Liver (tissue), 9 donors: ENCODE results near the gene CUX1. TPM values are rescaled to one million over a fixed set of nuclear protein-coding genes. Genes with fewer than 3 reads are reported as not detected.

Experiments
- DNase-seq: peaks from one replicate; pipeline ENCODE4 v3.0.0-alpha.2; 2017; ENCODE audit warnings: low spot score
- H3K27ac ChIP-seq, 2 donors: one replicate each; pipeline ENCODE4 v1.7.0; 2013; ENCODE audit warnings: inconsistent platforms in 2 of 2, low read length in 2 of 2, control low read depth in 1 of 2, low read depth in 1 of 2, mild to moderate bottlenecking in 1 of 2
- H3K27me3 ChIP-seq, 4 donors: one replicate each; pipeline versions ENCODE4 v1.6.1 to v1.7.0; 2013; ENCODE audit warnings: low read length in 3 of 4, inconsistent platforms in 1 of 4, mild to moderate bottlenecking in 1 of 4, moderate library complexity in 1 of 4; ENCODE audit not compliant: control insufficient read depth in 4 of 4, insufficient read depth in 4 of 4
- H3K36me3 ChIP-seq, 4 donors: one replicate each; pipeline versions ENCODE4 v1.6.1 to v1.7.0; 2013; ENCODE audit warnings: low read length in 3 of 4, mild to moderate bottlenecking in 3 of 4, low read depth in 1 of 4, moderate library complexity in 1 of 4; ENCODE audit not compliant: control insufficient read depth in 4 of 4, insufficient read depth in 3 of 4
- H3K4me1 ChIP-seq, 4 donors: one replicate each; pipeline versions ENCODE4 v1.6.1 to v1.7.0; 2013; ENCODE audit warnings: low read length in 3 of 4, mild to moderate bottlenecking in 3 of 4, moderate library complexity in 1 of 4; ENCODE audit not compliant: control insufficient read depth in 4 of 4, insufficient read depth in 4 of 4
- H3K4me3 ChIP-seq, 3 donors: one replicate each; pipeline versions ENCODE4 v1.6.1 to v1.7.0; 2013; ENCODE audit warnings: low read length in 3 of 3, control low read depth in 1 of 3, low read depth in 1 of 3, mild to moderate bottlenecking in 1 of 3
- H3K9ac ChIP-seq, 2 donors: one replicate each; pipeline ENCODE4 v1.7.0; 2013; ENCODE audit warnings: low read length in 2 of 2, mild to moderate bottlenecking in 2 of 2, moderate library complexity in 2 of 2, control low read depth in 1 of 2, low read depth in 1 of 2
- H3K9me3 ChIP-seq, 4 donors: one replicate each; pipeline versions ENCODE4 v1.6.1 to v1.7.0; 2013; ENCODE audit warnings: low read length in 3 of 4; ENCODE audit not compliant: control insufficient read depth in 4 of 4
- ATF3 ChIP-seq: IDR thresholded peaks from 2 replicates; pipeline ENCODE4 v1.6.1; 2016; ENCODE audit warnings: antibody characterized with exemption
- EGR1 ChIP-seq, 2 donors: IDR thresholded peaks; 2 replicates each; pipeline ENCODE4 v1.6.1; 2016 to 2018; ENCODE audit warnings: antibody characterized with exemption in 2 of 2, low read depth in 2 of 2
- FOXA1 ChIP-seq: IDR thresholded peaks from 2 replicates; pipeline ENCODE4 v1.6.1; 2016; ENCODE audit warnings: antibody characterized with exemption
- FOXA2 ChIP-seq: IDR thresholded peaks from 2 replicates; pipeline ENCODE4 v1.6.1; 2016; ENCODE audit warnings: antibody characterized with exemption
- GABPA ChIP-seq, 2 donors: IDR thresholded peaks in 1 of 2; conservative IDR thresholded peaks in 1 of 2; 2 replicates each; pipeline ENCODE4 v1.6.1; 2016; ENCODE audit warnings: antibody characterized with exemption in 2 of 2, mild to moderate bottlenecking in 1 of 2, moderate library complexity in 1 of 2
- HNF4A ChIP-seq, 2 donors: conservative IDR thresholded peaks; 2 replicates each; pipeline ENCODE4 v1.6.1; 2016; ENCODE audit warnings: antibody characterized with exemption in 2 of 2, mild to moderate bottlenecking in 2 of 2
- HNF4G ChIP-seq: IDR thresholded peaks from 2 replicates; pipeline ENCODE4 v1.6.1; 2016; ENCODE audit warnings: antibody characterized with exemption
- JUND ChIP-seq, 2 donors: IDR thresholded peaks; 2 replicates each; pipeline ENCODE4 v1.6.1; 2016; ENCODE audit warnings: antibody characterized with exemption in 2 of 2
- MAX ChIP-seq: IDR thresholded peaks from 2 replicates; pipeline ENCODE4 v1.6.1; 2016; ENCODE audit warnings: antibody characterized with exemption
- NR2F2 ChIP-seq: IDR thresholded peaks from 2 replicates; pipeline ENCODE4 v1.6.1; 2016; ENCODE audit warnings: antibody characterized with exemption
- RAD21 ChIP-seq, 2 donors: IDR thresholded peaks; 2 replicates each; pipeline ENCODE4 v1.6.1; 2016; ENCODE audit warnings: antibody characterized with exemption in 2 of 2, mild to moderate bottlenecking in 2 of 2
- REST ChIP-seq: IDR thresholded peaks from 2 replicates; pipeline ENCODE4 v1.6.1; 2016; ENCODE audit warnings: antibody characterized with exemption, mild to moderate bottlenecking
- RXRA ChIP-seq, 2 donors: IDR thresholded peaks; 2 replicates each; pipeline ENCODE4 v1.6.1; 2017 to 2018; ENCODE audit warnings: antibody characterized with exemption in 2 of 2, mild to moderate bottlenecking in 1 of 2
- SP1 ChIP-seq: IDR thresholded peaks from 2 replicates; pipeline ENCODE4 v1.6.1; 2018; ENCODE audit warnings: antibody characterized with exemption, mild to moderate bottlenecking
- TAF1 ChIP-seq: conservative IDR thresholded peaks from 2 replicates; pipeline ENCODE4 v1.6.1; 2016; ENCODE audit warnings: antibody characterized with exemption, mild to moderate bottlenecking
- YY1 ChIP-seq: IDR thresholded peaks from 2 replicates; pipeline ENCODE4 v1.6.1; 2016; ENCODE audit warnings: antibody characterized with exemption, mild to moderate bottlenecking
- ZBTB33 ChIP-seq: IDR thresholded peaks from 2 replicates; pipeline ENCODE4 v1.6.1; 2016; ENCODE audit warnings: antibody characterized with exemption
- WGBS: extraction: QIAGEN DNeasy Blood & Tissue Kit; methylation state at CpG from one replicate; pipeline ENCODE4 v1.1.7; 2013; 5-methylcytosine and 5-hydroxymethylcytosine counted together
- polyA plus RNA-seq, 2 donors: library from polyadenylated mRNA; stranded (reverse) in 1 of 2; unstranded in 1 of 2; fragments of 200-250 nt in 1 of 2; fragments of >200 nt in 1 of 2; fragmentation: Nextera tagmentation in 1 of 2; extraction: Ambion mirVana in 1 of 2; gene quantifications; one replicate each; pipeline versions ENCODE4 v1.2.1 to v1.2.3, GENCODE V29; 2013 to 2015
- total RNA-seq, 2 donors: library from RNA; depleted of rRNA; stranded (reverse); fragments of >200 nt; gene quantifications; one replicate each; pipeline ENCODE4 v1.2.3, GENCODE V29; 2014
- donor health status: healthy.
- donor health status: healthy.
- donor health status: healthy.
- donor health status: healthy.
- donor health status: healthy.

CUX1 gene
- total and polyA plus RNA-seq, 4 donors: 18.6 to 40.6 (median 21.4) TPM

- TF ChIP-seq TAF1 (no peak), FOXA2 (no peak), MAX (no peak), REST (no peak), ATF3 (no peak), NR2F2 (no peak)
- peaks cover 0 to 14% (median 7%) of the 10 kb centered on the region in 4 donors for H3K36me3 ChIP-seq
- H3K4me1 ChIP-seq: peaks cover 0 to 3% (median 0%) of the 10 kb centered on the region in 4 donors
- no peaks in the 10 kb centered on the region for H3K27me3 ChIP-seq
- H3K4me3 ChIP-seq: no peak overlapping the region
- no peaks in the 10 kb centered on the region for H3K9me3 ChIP-seq
- H3K9ac ChIP-seq: no peak overlapping the region
- no peak overlapping the region for H3K27ac ChIP-seq
- no peak for DNase-seq
- 94% methylated on average over 7 of the region's 7 CpGs for WGBS
Observed at GRCh38 chr7:102101111-102101551, 283.7 kb downstream of the CUX1 start.

GRCh38 chr7:102101926-102102325, 284.5 kb downstream of the CUX1 start:
- no peak for DNase-seq
- Histone ChIP-seq H3K4me1 (peaks cover 0 to 3% (median 0%) of the 10 kb centered on the region in 4 donors), H3K27ac (no peak overlapping the region), H3K36me3 (peaks cover 0 to 20% (median 7%) of the 10 kb centered on the region in 4 donors), H3K9ac (no peak overlapping the region), H3K4me3 (no peak overlapping the region), H3K9me3 (no peaks in the 10 kb centered on the region), H3K27me3 (no peaks in the 10 kb centered on the region)
- WGBS: 94% methylated on average over 11 of the region's 11 CpGs
- no peak for TF ChIP-seq SP1
- TF ChIP-seq YY1: no peak
- no peak for TF ChIP-seq FOXA1
- no peak for TF ChIP-seq HNF4G
- TF ChIP-seq ATF3: no peak
- no peak for TF ChIP-seq EGR1 (IDR thresholded peaks at IDR 0.05; ENCODE audit: low read depth in 2 of 2)
- no peak for TF ChIP-seq MAX
- no peak for TF ChIP-seq ZBTB33
- no peak for TF ChIP-seq NR2F2
- TF ChIP-seq RAD21 (IDR thresholded peaks at IDR 0.05): no peak
- TF ChIP-seq GABPA (IDR thresholded peaks at IDR 0.05 in 1 of 2, conservative IDR thresholded peaks at IDR 0.05 in 1 of 2): no peak
- no peak for TF ChIP-seq RXRA (IDR thresholded peaks at IDR 0.05)
- no peak for TF ChIP-seq HNF4A (conservative IDR thresholded peaks at IDR 0.05)
- no peak for TF ChIP-seq TAF1
- no peak for TF ChIP-seq JUND (IDR thresholded peaks at IDR 0.05)
